DOHH2 (cell line): ENCODE results near the gene NUDT14.

Source experiments
- CTCF ChIP-seq: fragments of 200-600 bp; sonication (generic); IDR thresholded peaks from one replicate; pipeline ENCODE4 v1.5.1; 2014; ENCODE audit warnings: antibody characterized with exemption, mild to moderate bottlenecking, low read depth, low read length; ENCODE audit not compliant: poor library complexity, severe bottlenecking
- EZH2phosphoT487 ChIP-seq: fragments of 200-600 bp; sonication (generic); IDR thresholded peaks from 2 replicates; pipeline ENCODE4 v1.6.1; 2017; ENCODE audit warnings: borderline replicate concordance, mild to moderate bottlenecking, antibody characterized with exemption, low read length, moderate library complexity, mixed read lengths

- no peak for TF ChIP-seq CTCF
- TF ChIP-seq EZH2phosphoT487: no peak
These were observed 40.5 kb downstream of the NUDT14 start for GRCh38 chr14:105140581-105140980.
